ENCODE results near the gene SYS1.

DNA sequence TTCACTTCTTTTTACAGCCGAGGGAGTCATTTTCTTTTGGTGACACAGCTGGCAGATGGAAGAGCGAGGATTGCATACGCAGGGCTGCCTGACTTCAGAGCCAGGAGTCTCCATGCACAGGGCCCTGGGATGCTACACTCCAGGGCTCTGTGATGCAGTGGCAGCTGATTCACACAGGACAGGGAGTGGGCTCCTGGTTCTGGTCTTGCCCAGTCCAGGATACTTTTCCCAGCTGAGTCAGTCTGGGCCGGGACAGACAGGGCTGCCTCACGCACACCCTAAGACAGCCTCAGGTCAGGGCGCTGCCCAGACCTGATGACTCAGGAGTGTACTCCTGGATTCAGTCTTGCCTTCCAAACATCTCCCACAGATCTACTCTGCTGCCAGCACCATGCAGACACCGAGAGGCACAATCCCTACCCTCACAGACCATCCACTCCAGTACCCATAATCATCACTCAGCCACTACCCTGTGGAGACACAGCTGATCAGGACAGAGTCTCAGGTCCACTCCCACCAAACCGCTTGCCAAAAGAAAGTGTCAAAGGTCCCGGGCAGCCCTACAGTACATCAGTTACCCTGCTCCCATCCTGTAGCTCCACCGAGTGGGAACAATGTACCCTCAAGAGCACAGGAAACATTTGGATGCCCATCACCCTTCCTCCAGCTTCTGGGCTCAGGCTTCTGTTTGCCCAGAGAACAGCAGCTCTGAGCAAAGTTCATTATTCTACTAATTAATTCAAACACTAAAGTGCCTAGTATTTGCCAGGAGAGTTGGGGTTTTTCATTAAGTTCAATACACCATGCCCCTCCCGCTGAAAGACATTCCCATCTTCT, 26.2 kb upstream of the SYS1 start:
- TF ChIP-seq POLR2A (IDR thresholded peaks at IDR 0.05) = no peak
- TF ChIP-seq CTCF (IDR thresholded peaks at IDR 0.05) = no peak
- peak; percentile 26 to 37 for TF ChIP-seq POLR2AphosphoS5 (IDR thresholded peaks at IDR 0.05)
- no peak for TF ChIP-seq EP300 (IDR thresholded peaks at IDR 0.05)
